Inferior parietal cortex (tissue), 1 donor: ENCODE results near the gene NPFFR1.
"Not testable (repeated sequence)": the region's sequence is repeated elsewhere in the genome, so short reads cannot be mapped to it uniquely, and the experiment has no call there.

Experiments used
- DNase-seq: peaks from one replicate; pipeline ENCODE4 v3.0.0-alpha.2; 2016; ENCODE audit errors: extremely low spot score

NPFFR1 gene

DNA sequence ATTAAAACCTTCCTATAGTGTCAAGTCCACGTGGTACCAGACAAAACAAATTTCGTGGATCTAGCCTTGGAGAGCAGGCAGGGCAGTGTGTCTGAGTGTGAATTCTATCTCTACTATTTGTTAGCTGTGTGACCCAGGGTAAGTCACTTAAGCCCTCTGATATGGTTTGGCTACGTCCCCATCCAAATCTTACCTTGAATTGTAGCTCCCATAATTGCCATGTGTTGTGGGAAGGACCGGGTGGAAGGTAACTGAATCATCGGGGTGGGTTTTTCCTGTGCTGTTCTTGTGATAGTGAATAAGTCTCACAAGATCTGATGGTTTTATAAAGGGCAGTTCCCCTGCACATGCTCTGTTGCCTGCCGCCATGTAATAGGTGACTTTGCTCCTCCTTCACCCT, 2.8 kb upstream of the NPFFR1 start:
- no peak for DNase-seq

DNA sequence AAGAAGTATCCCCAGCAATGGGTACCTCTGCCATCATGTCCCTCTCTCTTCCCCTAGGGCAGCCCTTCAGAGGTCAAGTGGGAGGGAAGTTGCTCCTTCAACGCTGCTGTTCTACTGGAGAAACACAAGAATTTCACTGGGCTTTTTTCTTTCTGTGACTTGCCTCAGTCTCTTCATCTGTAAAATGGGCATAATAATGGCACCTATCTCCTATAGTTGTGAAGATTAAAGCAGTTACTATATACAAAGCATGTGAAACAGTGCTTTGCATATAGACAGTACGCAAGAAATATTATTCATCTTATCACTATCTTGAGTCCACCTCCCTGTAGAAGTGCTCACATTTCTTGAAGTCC, 1.6 kb upstream of the NPFFR1 start:
- no peak for DNase-seq

DNA sequence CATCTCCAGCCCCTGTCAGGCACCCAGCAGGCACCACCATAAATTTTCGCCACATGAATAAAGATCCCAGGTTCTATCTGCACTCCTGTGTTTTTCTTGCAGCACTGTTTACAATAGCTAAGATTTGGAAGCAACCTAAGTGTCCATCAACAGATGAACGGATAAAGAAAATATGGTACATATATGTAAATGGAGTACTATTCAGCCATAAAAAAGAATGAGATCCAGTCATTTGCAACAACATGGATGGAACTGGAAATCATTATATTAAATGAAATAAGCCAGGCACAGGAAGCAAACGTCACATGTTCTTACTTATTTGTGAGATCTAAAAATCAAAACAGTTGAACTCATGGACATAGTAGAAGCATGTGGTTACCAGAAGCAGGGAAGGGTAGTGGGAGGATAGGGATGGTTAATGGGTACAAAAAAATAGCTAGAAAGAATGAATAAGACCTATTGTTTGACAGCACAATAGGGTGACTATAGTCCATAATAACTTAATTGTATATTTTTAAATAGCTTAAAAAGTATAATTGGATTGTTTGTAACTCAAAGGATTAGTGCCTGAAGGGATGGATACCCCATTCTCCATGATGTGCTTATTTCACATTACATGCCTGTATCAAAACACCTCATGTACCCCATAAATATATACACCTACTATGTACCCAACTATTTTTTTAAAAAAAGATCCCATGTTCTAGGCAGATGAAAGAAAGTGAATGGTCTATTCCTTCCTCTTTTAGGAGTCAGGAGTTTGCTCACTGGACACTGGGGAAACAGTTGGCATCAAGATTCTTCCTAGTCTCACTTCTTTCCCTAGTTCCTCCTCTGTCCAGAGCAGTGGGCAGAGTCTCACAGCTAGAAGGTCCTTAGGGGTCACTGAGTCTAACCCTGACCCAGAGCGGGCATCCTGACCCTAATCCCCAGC, 1.0 kb upstream of the NPFFR1 start:
- DNase-seq: no peak

DNA sequence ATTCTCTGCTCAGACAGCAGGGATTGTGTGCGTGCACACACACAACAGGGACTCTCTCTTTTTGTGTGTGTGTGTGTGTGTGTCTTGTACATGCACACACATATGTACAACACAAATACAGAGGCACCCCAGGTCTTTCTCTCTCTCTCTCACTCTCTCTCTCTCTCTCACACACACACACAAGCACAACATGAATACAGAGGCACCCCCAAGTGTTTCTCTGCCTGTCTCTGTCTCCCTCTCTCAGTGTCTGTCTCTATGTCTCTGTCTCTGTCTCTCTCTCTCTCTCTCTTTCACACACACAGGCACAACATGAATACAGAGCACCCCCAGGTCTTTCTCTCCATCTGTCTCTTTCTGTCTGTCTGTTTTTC, 746 bp downstream of the NPFFR1 start:
- DNase-seq: no peak

DNA sequence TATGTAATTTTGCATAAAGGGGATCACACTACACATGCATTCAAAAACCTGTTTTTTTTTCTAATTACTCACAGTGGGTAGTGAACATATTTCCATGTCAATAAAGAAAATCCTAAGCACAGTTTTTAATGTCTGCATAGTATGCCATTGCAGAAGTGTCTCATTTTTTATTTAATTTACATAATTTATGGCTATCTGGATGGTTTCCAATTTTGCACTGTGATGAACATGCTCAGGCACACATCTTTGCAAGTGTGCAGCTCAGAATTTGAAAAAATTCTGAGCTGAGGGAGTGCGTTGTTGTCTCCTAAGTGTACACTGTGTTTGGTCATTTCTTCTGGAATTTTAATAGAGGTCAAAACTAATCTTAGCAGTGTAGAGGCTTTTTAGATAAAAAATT, 2.2 kb downstream of the NPFFR1 start:
- DNase-seq: no peak

DNA sequence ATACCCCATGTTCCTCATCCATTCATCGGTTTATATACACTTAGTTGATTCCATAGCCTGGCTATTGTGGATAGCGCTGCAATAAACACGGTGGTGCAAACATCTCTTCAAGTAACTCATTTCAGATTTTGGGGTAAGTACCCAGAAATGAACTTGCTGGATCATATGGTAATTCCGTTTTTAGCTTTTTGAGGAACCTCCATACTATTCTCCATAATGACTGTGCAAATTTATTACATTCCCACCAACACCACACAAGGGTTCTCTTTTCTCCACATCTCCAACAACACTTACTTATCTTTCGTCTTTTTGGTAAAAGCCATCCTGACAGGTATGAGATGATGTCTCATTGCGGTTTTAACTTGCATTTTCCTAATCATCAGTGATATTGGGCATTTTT, 3.7 kb downstream of the NPFFR1 start:
- DNase-seq: no peak

DNA sequence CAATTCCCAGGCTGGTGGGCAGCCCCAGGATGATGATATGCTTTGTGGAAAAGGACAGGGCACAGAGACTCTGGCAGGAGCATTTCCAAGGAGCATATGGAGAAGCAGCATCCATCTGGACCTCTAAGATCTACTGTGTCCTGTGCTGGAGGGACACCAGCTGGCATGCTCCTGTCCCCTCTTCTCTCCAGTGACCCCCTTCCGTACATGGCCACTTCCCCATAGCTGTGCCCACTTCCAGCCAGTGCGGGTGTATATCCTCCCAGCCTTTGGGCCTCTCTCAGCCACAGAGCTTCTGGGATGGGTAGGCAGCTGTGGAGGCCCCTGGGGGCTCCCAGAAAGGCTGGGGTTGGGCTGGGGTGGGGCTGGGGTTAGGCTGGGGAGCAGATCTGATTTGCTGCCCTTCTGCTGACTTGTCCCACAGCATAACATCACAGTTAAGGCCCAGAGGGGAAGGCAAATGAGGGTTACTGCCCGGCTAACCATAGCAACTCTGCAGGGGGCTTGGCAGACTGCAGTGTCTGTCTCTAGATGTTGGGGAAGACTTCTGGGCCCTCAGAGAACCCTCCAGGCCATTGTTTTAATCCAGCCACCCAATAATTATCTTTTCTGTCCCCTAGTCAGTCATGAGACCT, 6.3 kb downstream of the NPFFR1 start:
- DNase-seq: no peak

DNA sequence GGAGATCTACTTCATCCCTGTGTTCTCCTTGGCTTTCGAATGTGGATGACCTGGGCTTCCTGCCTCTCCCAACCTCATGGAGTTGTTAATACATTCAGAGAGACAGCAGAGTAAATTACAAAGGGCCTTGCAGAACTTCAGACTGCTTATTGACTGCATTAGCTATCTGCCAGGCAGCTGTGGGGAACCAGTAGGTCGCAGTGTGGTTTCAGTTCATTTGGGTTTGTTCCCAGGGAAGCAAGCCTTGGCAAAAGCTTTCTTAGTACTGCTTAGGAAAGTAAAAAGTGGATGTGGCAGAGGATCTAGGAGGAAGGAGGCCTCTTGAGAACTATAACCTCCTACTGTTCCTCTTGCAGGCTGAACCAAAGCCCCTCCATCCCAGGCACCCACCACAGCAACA, 9.2 kb downstream of the NPFFR1 start:
- peak; percentile 45 for DNase-seq

DNA sequence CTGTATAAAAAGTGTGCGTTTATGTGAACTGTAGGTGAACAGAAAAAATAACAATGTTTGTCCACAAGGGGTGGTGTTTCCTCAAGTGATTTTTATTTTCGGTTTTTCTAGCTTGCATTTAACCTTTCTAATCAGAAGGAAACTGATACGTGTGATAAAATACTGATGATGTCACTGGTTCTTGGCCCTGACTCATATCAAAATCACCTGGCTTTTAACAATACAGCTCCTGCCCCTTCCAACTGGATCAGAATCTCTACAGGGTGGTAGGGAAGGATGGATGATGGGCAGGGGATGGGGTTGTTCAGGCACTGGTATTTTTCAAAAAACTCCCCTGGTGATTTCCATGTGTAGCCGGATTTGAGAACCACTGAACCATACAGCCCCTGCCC, 10.9 kb downstream of the NPFFR1 start:
- no peak for DNase-seq

DNA sequence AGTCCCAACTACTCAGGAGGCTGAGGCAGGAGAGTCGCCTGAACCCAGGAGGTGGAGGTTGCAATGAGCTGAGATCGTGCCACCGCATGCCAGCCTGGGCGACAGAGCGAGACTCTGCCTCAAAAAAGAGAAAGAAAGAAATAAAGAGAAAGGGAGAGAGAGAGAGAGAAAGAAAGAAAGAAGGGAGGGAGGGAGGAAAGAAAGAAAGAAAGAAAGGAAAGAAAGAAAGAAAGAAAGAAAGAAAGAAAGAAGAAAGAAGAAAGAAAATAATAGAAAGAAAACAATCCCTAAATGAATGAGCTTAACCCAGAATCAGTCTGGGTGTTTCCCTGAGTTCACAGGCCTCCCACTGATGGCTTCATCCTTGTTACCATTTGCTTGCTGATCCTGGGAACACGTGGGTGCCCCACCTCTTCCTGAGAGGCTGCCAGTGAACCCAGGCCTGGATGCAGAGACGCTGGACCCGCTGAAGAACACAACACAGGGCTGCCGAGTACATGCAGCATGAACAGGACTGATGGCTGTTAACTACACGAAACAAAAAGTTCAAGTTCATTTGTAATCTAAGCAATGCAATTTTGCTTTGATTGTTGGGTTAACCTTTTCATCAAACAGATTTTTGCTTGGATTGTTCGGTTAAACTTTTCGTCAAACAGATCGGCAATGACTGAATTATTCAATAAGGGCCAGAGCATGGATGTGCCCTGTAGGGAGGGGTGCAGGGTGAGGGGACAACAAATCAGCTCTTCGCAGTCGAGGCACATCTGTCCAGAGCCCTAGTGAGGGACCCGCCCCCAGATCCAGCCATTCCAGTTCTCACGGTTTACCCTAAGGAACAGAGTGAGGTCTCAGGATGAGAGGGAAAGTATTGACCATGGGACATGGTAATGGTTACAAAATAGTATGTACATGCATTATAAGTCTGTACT, 11.5 kb downstream of the NPFFR1 start:
- DNase-seq: no peak

DNA sequence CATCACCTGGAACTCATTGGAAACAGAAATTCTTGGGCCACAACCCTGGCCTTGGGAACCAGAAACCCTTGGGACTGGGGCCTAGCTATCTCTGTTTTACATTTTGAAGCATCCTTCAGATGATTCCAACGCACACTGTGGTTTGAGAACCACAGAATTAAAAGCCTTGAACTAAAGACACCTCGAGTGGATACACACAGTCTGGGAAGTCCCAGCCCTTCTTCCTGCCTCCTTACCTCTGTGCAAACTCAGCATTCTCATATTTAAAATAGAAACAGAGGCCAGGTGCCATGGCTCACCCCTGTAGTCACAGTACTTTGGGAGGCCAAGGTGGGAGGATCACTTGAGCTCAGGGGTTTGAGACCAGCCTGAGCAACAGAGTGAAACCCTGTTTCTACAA, 12.9 kb downstream of the NPFFR1 start:
- no peak for DNase-seq

DNA sequence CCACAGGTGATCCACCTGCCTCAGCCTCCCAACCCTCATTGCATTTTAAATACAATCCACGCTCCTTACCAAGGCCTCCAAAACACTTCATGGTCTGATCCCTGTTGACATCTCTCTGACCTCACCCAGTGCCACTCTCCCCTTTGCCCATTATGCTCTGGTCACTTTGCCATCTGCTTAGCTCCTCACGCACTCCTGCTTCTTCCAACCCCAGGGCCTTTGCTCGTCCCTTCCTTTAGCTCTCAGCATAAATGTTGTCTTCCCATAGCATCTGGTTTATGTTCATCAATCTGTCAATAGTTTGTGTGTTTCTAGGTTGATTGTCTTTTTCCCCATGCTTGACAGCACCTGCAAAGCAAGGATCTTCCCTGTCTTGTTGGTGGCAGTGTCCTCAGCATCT, 14.1 kb downstream of the NPFFR1 start:
- DNase-seq: no peak

DNA sequence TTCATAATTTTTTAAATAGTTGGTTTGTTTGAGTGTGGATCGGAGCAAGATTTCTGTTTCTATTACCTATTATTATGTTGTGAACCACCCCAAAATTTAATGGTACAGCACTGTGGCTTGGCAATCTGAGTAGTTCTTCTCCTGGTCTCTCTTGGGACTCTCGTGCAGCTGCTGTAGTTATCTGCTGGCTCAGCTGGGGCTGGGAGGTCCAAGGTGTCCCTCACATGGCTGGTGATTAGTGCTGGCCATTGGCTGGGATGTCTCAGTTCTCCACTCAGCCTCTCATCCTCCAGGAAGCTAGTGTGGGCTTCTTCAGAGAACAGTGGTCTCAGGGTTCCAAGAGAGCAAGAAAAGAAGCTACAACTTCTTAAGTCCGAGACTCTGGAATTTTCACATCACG, 15.4 kb downstream of the NPFFR1 start:
- DNase-seq: no peak

DNA sequence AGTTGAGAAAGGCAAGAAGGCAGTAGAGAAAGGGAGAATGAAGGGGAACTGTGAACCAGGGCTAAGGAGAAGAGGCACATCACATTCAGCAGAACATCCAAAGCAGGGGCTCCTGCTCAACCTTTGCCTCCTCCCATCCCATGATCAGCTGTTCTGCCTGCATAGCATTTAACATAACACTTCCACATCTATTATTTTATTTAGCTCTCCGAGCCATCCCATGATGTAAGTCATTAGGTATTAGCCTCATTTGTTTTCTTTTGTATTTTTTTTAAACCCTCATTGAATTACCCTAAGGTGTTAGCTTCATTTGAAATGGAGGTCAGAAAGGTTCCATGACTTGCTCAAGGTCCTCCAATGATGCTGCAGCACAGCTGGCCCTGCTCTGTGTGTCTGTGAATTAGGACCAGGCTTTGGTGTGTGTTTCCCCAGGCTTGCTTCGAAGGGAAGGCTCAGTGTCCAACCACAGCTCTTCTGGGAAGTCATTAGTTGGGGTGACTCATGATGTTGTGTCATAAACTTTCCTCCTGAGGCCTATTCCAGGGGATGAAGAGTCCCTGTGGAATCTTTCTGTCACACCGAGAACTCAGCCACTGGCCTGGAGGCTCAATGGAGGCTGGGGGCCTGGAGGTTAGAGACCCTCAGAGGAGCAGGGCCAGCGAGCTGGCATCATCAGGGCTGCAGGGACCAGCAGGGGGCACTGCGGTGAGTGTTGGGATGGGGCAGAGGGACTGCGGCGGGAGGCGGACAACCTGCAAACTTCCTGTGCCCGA, 16.5 kb downstream of the NPFFR1 start:
- DNase-seq: no peak

DNA sequence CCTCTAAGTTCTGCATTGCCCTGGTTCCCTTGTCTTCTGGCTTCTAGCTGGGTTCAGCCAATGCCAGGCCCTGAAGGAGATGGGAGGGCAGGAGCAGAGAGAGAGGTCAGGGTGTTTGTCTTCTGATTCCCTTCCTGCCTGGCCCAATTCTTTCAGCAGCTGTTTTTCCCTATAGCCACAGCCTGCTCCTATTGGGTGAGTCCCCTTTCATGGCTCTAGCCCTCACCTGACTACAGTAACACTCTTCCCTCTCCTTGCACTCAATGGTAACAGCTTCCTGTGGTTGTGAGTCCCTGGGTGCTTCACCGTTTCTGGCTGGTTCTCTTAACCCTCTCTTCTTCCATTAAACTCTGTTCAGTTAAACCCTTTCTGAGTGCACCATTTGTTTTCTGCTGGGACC, 17.1 kb downstream of the NPFFR1 start:
- DNase-seq: no peak

DNA sequence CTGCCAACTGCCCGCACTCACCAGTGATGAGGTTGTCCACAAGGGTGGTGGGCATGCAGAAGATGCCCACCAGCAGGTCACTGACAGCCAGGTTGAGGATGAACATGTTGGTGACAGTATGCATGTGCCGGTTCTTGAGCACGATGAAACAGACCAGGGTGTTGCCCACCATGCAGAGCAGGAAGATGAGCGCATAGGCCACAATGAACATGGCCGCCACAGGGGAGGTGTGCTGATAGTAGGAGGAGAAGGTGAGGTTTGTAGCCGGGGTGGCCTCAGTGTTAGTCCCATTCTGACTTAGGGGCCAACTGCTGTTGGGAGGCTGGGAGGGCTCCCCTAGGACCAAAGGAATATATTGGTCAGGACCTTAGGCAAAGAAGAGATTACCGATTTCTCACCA, 17.7 kb downstream of the NPFFR1 start:
- DNase-seq: no peak

DNA sequence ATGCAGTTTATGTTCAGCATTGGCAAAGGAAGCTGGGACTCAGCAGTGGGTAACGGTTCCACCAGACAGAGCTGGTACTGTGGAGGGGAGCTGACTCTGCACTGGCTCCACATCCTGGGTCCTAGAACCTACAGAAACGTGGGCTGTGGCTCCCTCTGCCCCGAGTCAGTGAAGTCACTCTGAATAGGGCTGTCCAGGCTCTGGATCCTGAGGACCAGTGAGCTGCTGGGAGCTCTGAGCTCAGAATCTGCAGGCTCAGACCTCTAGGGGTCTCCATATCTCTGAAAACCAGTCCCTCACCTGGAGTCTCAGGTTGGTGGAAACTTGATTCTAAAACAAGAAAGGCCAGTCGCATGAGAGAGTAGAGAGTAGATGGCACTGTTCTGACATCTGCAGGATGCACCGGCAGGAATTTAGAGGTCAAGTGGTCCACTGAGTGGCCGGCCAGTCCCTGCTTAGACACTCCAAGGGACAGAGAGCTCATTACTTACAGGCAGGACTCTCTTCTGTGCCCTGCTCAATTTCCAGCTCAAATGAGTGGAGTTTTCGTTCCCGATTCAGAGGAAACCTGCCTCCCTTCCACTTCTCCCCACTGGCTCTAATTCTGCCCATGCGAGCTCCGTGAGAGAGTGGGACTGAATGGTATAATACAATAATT, 18.6 kb downstream of the NPFFR1 start:
- no peak for DNase-seq

DNA sequence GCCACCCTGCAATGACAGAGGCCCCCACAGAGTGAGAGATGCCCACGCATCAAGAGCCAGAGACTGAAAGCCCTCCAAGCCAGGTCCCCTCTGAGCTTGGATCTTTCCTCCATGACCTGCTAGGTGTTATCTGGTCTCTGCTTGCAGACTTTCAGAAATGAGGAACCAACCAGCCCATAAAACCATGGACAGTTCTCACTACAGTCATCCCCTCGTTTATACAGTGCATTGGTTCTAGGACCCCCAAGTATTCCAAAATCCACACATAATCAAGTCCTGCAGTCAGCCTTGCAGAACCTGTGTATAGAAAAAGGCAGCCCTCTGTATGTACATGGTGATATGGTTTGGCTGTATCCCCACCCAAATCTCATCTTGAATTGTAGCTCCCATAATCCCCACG, 23.1 kb downstream of the NPFFR1 start:
- DNase-seq: no peak

DNA sequence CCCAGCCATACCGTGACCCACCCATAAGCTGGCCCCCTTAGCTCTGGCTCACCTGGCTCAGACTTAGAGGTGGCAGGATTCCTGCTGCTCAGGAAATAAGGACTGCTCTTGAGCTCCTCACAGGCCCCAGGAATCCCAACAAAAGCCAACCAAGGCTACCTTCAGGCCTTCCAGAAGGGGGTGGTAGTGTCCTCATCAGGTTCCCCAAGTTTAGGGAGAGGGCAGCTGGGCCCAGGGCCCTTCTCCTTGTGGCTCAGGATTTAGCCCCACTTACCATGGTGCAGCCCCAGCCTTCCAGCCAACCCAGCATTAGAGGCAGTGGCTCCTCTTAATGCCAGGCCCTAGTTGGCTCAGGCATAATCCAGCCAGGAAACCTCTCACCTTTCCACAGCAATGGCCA, 23.5 kb downstream of the NPFFR1 start:
- no peak for DNase-seq

DNA sequence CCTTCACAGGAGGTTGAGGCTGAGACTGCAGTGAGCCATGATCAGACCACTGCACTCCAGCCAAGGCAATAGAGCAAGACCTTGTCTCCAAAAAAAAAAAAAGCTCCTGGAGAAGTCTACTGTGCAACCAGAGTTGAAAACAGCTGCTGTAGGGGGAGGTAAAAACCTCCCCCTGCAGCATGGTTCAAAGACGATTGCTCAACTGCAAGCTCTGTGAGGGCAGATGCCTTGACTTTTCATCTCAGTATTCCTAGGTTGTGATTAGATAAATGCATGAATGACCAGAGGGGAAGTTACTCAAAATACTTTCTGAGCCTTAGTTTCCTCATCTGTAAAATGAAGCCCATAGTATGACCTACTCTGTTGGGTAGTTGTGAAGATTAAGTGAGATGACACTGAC, 25.6 kb downstream of the NPFFR1 start:
- no peak for DNase-seq

DNA sequence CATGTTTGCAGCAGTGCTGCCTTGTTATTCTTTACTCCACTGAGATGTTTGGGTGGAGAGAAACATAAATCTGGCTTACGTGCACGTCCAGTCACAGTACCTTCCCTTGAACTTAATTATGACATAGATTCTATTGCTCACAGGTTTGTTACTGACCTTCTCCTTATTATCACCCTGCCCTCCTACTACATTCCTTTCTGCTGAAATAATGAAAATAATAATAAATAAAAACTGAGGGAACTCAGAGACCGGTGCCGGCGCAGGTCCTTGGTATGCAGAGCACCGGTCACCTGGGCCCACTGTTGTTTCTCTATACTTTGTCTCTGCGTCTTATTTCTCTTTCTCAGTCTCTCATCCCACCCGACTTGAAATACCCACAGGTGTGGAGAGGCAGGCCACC, 26.0 kb downstream of the NPFFR1 start:
- not testable (repeated sequence) for DNase-seq
